H1 (cell line): Measurements from ENCODE around the gene LCLAT1. TPM values are rescaled to one million over a fixed set of nuclear protein-coding genes. Genes with fewer than 3 reads are reported as not detected.

ENCODE experiments used
- CTCF ChIA-PET: fragments of 300-600 bp; sonication (Branson Sonifier 250); formaldehyde crosslinking; loops from one replicate; lab custom pipeline; 2021; ENCODE audit not compliant: partially characterized antibody; lab: Charles Lee
- POLR2A ChIA-PET: fragments of 300-600 bp; sonication (Branson Sonifier 250); formaldehyde crosslinking; loops from one replicate; lab custom pipeline; 2021; ENCODE audit warnings: inconsistent platforms; ENCODE audit not compliant: partially characterized antibody; lab: Charles Lee
- DNase-seq, 2 experiments: peaks; one replicate each; pipeline versions ENCODE4 v3.0.0 to v3.0.0-alpha.2; 2010 to 2022; ENCODE audit warnings: low spot score in 2 of 2, low read depth in 1 of 2, mixed read lengths in 1 of 2
- FAIRE-seq: peaks from 2 replicates; lab custom pipeline; 2011; peaks lifted over from hg19 to GRCh38; lab: Jason Lieb, UNC
- H2AFZ ChIP-seq: 2 replicates; pipeline ENCODE4 v1.8.1; 2012; ENCODE audit warnings: low read length, inconsistent platforms
- H2AK5ac ChIP-seq: 2 replicates; pipeline ENCODE4 v1.6.1; 2013; ENCODE audit warnings: low read depth, low read length
- H2BK120ac ChIP-seq: replicated peaks from 2 replicates; pipeline ENCODE3; 2013; ENCODE audit warnings: low read depth, low read length, inconsistent platforms
- H2BK12ac ChIP-seq: 2 replicates; pipeline ENCODE4 v1.6.1; 2013; ENCODE audit warnings: low read depth, low read length
- H2BK15ac ChIP-seq: 2 replicates; pipeline ENCODE4 v1.6.1; 2013; ENCODE audit warnings: low read length
- H2BK20ac ChIP-seq: 2 replicates; pipeline ENCODE4 v1.6.1; 2013; ENCODE audit warnings: low read length
- H2BK5ac ChIP-seq: 2 replicates; pipeline ENCODE4 v1.6.1; 2013; ENCODE audit warnings: low read depth, low read length
- H3K14ac ChIP-seq: 2 replicates; pipeline ENCODE4 v1.6.1; 2013; ENCODE audit warnings: inconsistent platforms; ENCODE audit not compliant: insufficient read length
- H3K18ac ChIP-seq: 2 replicates; pipeline ENCODE4 v1.6.1; 2013; ENCODE audit warnings: low read length; ENCODE audit errors: extremely low read depth
- H3K23ac ChIP-seq: 2 replicates; pipeline ENCODE4 v1.6.1; 2013; ENCODE audit warnings: inconsistent platforms; ENCODE audit not compliant: insufficient read length
- H3K23me2 ChIP-seq: 2 replicates; pipeline ENCODE4 v1.6.1; 2013; ENCODE audit warnings: low read depth, low read length
- H3K27ac ChIP-seq: 2 replicates; pipeline ENCODE4 v1.6.1; 2011; ENCODE audit warnings: low read depth, low read length, inconsistent platforms
- H3K27me3 ChIP-seq, 4 experiments: replicated peaks in 1 of 4; 1 replicate in 1 of 4; 2 replicates in 3 of 4; pipeline versions ENCODE4 v1.6.1 to v1.8.1; 2011 to 2013; ENCODE audit warnings: low read length in 3 of 4, mild to moderate bottlenecking in 3 of 4, inconsistent platforms in 2 of 4, mixed read lengths in 2 of 4, moderate library complexity in 1 of 4; ENCODE audit not compliant: control insufficient read depth in 3 of 4, insufficient read depth in 3 of 4; ENCODE audit errors: extremely low read depth in 1 of 4
- H3K36me3 ChIP-seq, 4 experiments: 2 replicates each; pipeline versions ENCODE4 v1.6.1 to v1.8.1; 2011 to 2013; ENCODE audit warnings: mild to moderate bottlenecking in 4 of 4, low read length in 3 of 4, moderate library complexity in 2 of 4, control low read depth in 1 of 4, inconsistent platforms in 1 of 4; ENCODE audit not compliant: insufficient read depth in 4 of 4, control insufficient read depth in 2 of 4
- H3K4ac ChIP-seq: replicated peaks from 2 replicates; pipeline ENCODE3; 2013; ENCODE audit warnings: low read length, low read depth, mixed read lengths, inconsistent platforms; ENCODE audit not compliant: insufficient read length
- H3K4me1 ChIP-seq, 4 experiments: replicated peaks in 1 of 4; 1 replicate in 1 of 4; 2 replicates in 3 of 4; pipeline versions ENCODE4 v1.6.1 to v1.8.1; 2011 to 2013; ENCODE audit warnings: low read length in 3 of 4, inconsistent platforms in 2 of 4, mixed read lengths in 1 of 4; ENCODE audit not compliant: insufficient read depth in 4 of 4, control insufficient read depth in 3 of 4
- H3K4me2 ChIP-seq, 2 experiments: 2 replicates each; pipeline versions ENCODE4 v1.6.1 to v1.8.1; 2011 to 2013; ENCODE audit warnings: low read depth in 2 of 2, low read length in 2 of 2, control low read depth in 1 of 2, inconsistent platforms in 1 of 2, mild to moderate bottlenecking in 1 of 2; ENCODE audit not compliant: insufficient read depth in 1 of 2
- H3K4me3 ChIP-seq, 4 experiments: fragments of 200-600, 300-600 bp in 1 of 4; sonication (generic), shearing (Covaris generic), sonication (Bioruptor Twin) in 1 of 4; 2 replicates each; pipeline versions ENCODE4 v1.5.1 to v1.8.1; 2011 to 2016; ENCODE audit warnings: low read length in 4 of 4, low read depth in 3 of 4, control low read depth in 2 of 4, inconsistent platforms in 2 of 4, mild to moderate bottlenecking in 2 of 4, mixed read lengths in 1 of 4, moderate library complexity in 1 of 4; ENCODE audit not compliant: insufficient read depth in 2 of 4; ENCODE audit errors: extremely low read depth in 1 of 4
- H3K56ac ChIP-seq: replicated peaks from 2 replicates; pipeline ENCODE3; 2013; ENCODE audit warnings: low read depth, mild to moderate bottlenecking, mixed read lengths, low read length, inconsistent platforms; ENCODE audit not compliant: insufficient read length
- H3K79me1 ChIP-seq: 2 replicates; pipeline ENCODE4 v1.6.1; 2013; ENCODE audit warnings: low read depth, low read length, control low read depth
- H3K79me2 ChIP-seq, 2 experiments: 2 replicates each; pipeline versions ENCODE4 v1.6.1 to v1.8.1; 2012 to 2013; ENCODE audit warnings: low read length in 2 of 2, mild to moderate bottlenecking in 2 of 2, inconsistent platforms in 1 of 2; ENCODE audit not compliant: insufficient read depth in 2 of 2, control insufficient read depth in 1 of 2
- H3K9ac ChIP-seq, 4 experiments: replicated peaks in 1 of 4; 1 replicate in 1 of 4; 2 replicates in 3 of 4; pipeline versions ENCODE4 v1.6.1 to v1.8.1; 2011 to 2013; ENCODE audit warnings: low read depth in 3 of 4, low read length in 3 of 4, control low read depth in 2 of 4, mild to moderate bottlenecking in 2 of 4, moderate library complexity in 2 of 4, inconsistent platforms in 1 of 4; ENCODE audit errors: extremely low read depth in 1 of 4
- H3K9me3 ChIP-seq, 2 experiments: 2 replicates each; pipeline versions ENCODE4 v1.6.1 to v1.8.1; 2012 to 2013; ENCODE audit warnings: mild to moderate bottlenecking in 2 of 2, moderate library complexity in 2 of 2, control low read depth in 1 of 2, inconsistent platforms in 1 of 2, low read depth in 1 of 2, low read length in 1 of 2, mixed read lengths in 1 of 2; ENCODE audit not compliant: insufficient read depth in 2 of 2
- H4K20me1 ChIP-seq, 2 experiments: replicated peaks in 1 of 2; 2 replicates each; pipeline versions ENCODE3 to v1.8.1; 2011 to 2013; ENCODE audit warnings: inconsistent platforms in 2 of 2, low read length in 2 of 2, mild to moderate bottlenecking in 1 of 2; ENCODE audit not compliant: insufficient read depth in 2 of 2, control insufficient read depth in 1 of 2
- H4K5ac ChIP-seq: 2 replicates; pipeline ENCODE4 v1.6.1; 2013; ENCODE audit warnings: low read length, low read depth, mixed read lengths, inconsistent platforms; ENCODE audit not compliant: insufficient read length
- H4K8ac ChIP-seq: 2 replicates; pipeline ENCODE4 v1.8.0; 2013; ENCODE audit warnings: mild to moderate bottlenecking, moderate library complexity, low read length, inconsistent platforms; ENCODE audit not compliant: insufficient read depth; ENCODE audit errors: extremely low read depth
- H4K91ac ChIP-seq: replicated peaks from 2 replicates; pipeline ENCODE3; 2013; ENCODE audit warnings: low read length, mixed read lengths, inconsistent platforms; ENCODE audit not compliant: insufficient read length
- CBX5 ChIP-seq: fragments of 300-800, 300-1000 bp; sonication (generic); IDR thresholded peaks from 2 replicates; pipeline ENCODE4 v1.7.1; 2016; ENCODE audit warnings: antibody characterized with exemption, low read length, low read depth
- FOSL1 ChIP-seq: IDR thresholded peaks from 2 replicates; pipeline ENCODE4 v1.6.1; 2011; ENCODE audit warnings: mild to moderate bottlenecking, low read depth, low read length, moderate library complexity; ENCODE audit not compliant: insufficient read depth
- GTF2F1 ChIP-seq: IDR thresholded peaks from 2 replicates; pipeline ENCODE4 v1.6.1; 2012; ENCODE audit warnings: low read depth, low read length, improper control_type of control experiment, borderline replicate concordance
- HDAC6 ChIP-seq: IDR thresholded peaks from one replicate; pipeline ENCODE4 v1.7.1; 2012; ENCODE audit warnings: low read depth, mild to moderate bottlenecking, inconsistent platforms, low read length, moderate library complexity
- KDM5A ChIP-seq: fragments of 200-600 bp; IDR thresholded peaks from 2 replicates; pipeline ENCODE4 v1.7.1; 2012; ENCODE audit warnings: mild to moderate bottlenecking, low read length, inconsistent platforms, mixed read lengths
- MAFK ChIP-seq: IDR thresholded peaks from 2 replicates; pipeline ENCODE4 v1.6.1; 2012; ENCODE audit warnings: low read depth, mild to moderate bottlenecking, improper control_type of control experiment, low read length
- NANOG ChIP-seq: IDR thresholded peaks from 2 replicates; pipeline ENCODE4 v1.6.1; 2011; ENCODE audit warnings: low read length, low read depth, mild to moderate bottlenecking, inconsistent platforms; ENCODE audit not compliant: insufficient read depth, poor library complexity, severe bottlenecking
- NRF1 ChIP-seq: IDR thresholded peaks from 2 replicates; pipeline ENCODE4 v1.6.1; 2011; ENCODE audit warnings: mild to moderate bottlenecking, low read depth, low read length, improper control_type of control experiment
- RXRA ChIP-seq: IDR thresholded peaks from 2 replicates; pipeline ENCODE4 v1.6.1; 2011; ENCODE audit warnings: low read depth, mild to moderate bottlenecking, low read length, moderate library complexity; ENCODE audit not compliant: insufficient read depth
- SP2 ChIP-seq: IDR thresholded peaks from 2 replicates; pipeline ENCODE4 v1.6.1; 2012; ENCODE audit warnings: mild to moderate bottlenecking, low read length, inconsistent platforms
- YY1 ChIP-seq: IDR thresholded peaks from 2 replicates; pipeline ENCODE4 v1.6.1; 2011; ENCODE audit warnings: low read depth, mild to moderate bottlenecking, low read length
- WGBS, 2 experiments: shearing (Covaris generic) in 1 of 2; methylation state at CpG; one replicate each; pipeline versions ENCODE4 v1.1.6 to v1.1.7; 2013 to 2015; ENCODE audit warnings: low lambda C conversion rate in 2 of 2, mixed read lengths in 2 of 2, inconsistent platforms in 1 of 2, low coverage in 1 of 2, missing lambda C conversion rate in 1 of 2; ENCODE audit not compliant: insufficient replicate concordance in 2 of 2, insufficient coverage in 1 of 2, insufficient read length in 1 of 2; ENCODE audit errors: extremely low coverage in 1 of 2, missing lambda C conversion rate in 1 of 2; 5-methylcytosine and 5-hydroxymethylcytosine counted together
- polyA plus RNA-seq, 7 experiments: library from polyadenylated mRNA; depleted of rRNA in 3 of 7; stranded (reverse) in 5 of 7; unstranded in 2 of 7; fragments of >200 nt in 5 of 7; fragments of 200-250 nt in 2 of 7; gene quantifications; 1 replicate in 5 of 7; 2 replicates in 1 of 7; 4 replicates in 1 of 7; pipeline versions ENCODE4 v1.2.1 to v1.2.3, GENCODE V29; 2011 to 2013; ENCODE audit warnings: missing spikeins in 2 of 7, mixed read lengths in 2 of 7
- total RNA-seq: library from RNA; stranded (reverse); fragmentation: NEBNext Ultra II Directional; extraction: Animal tissue kit (Norgen Biotek cat#: 25700); gene quantifications from 2 replicates; pipeline ENCODE4 v1.2.1, GENCODE V29; 2021
- TF ChIP-seq, protein P1 (sequence below): IDR thresholded peaks from 2 replicates; pipeline ENCODE4 v1.6.1; 2011; ENCODE audit warnings: low read length, improper control_type of control experiment
- TF ChIP-seq, protein P2 (sequence below): IDR thresholded peaks from 2 replicates; pipeline ENCODE4 v1.6.1; 2011; ENCODE audit warnings: low read depth, mild to moderate bottlenecking, low read length; ENCODE audit not compliant: insufficient read depth

Gene LCLAT1
- total and polyA plus RNA-seq, 2 of the 8 experiments (the other 6 are each of a cell fraction or from before 2014, with no cell fraction given), result 7.6 to 22.0 TPM

DNA sequence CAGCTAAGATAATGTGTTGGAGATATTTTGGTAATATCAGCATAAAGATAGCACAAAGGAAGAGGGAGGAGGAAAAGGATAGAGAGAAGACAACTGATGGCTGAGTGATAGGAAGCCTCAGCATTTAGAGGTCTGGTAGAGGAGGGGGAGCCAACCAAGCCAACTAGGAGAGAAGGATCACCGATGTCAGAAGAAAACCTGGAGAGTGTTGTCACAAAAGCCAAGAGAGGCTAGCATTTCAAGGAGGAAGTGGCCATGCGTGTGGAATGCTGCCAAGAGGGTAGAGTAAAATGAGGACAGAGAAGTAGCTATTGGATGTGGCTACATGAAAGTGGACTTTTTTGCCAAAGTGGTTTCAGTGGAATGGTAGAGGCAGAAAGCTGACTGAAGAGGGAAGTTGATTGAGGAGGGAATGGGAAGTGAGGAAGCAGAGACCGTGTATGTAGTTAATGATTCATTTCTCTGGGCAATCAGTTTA, 34.3 kb downstream of the LCLAT1 start:
- Histone ChIP-seq H4K5ac (no peak overlapping the region), H2BK120ac (no peak overlapping the region), H2BK5ac (no peak overlapping the region), H3K4me3 (no peak overlapping the region), H3K18ac (no peak overlapping the region), H3K4me2 (no peak overlapping the region), H2AFZ (no peak overlapping the region), H3K27me3 (no peaks in the 10 kb centered on the region), H3K9me3 (no peaks in the 10 kb centered on the region), H3K23me2 (no peaks in the 10 kb centered on the region), H3K14ac (no peak overlapping the region), H3K79me1 (no peaks in the 10 kb centered on the region), H3K4ac (no peak overlapping the region), H4K91ac (no peak overlapping the region), H2BK15ac (no peak overlapping the region), H3K79me2 (peaks cover 0 to 27% of the 10 kb centered on the region in 2 experiments; a peak in 2 of 4 replicates), H4K8ac (no peak overlapping the region), H3K4me1 (peaks cover 0 to 6% (median 1%) of the 10 kb centered on the region in 4 experiments; a peak in 2 of 7 replicates), H2BK12ac (no peak overlapping the region), H3K27ac (no peak overlapping the region), H3K23ac (no peak overlapping the region), H4K20me1 (no peaks in the 10 kb centered on the region), H2AK5ac (no peak overlapping the region), H3K36me3 (0 out of 8 replicates have a peak, but pooled peaks cover 0 to 3% (median 0%) of the 10 kb centered on the region in 4 experiments), H2BK20ac (no peak overlapping the region), H3K9ac (no peak overlapping the region), H3K56ac (no peak overlapping the region)
- peak; percentile 24 for FAIRE-seq
- no peak for DNase-seq
- WGBS, 2 experiments, result 85% methylated on average over 3 of the region's 3 CpGs; no CpG with 5 or more reads in 1 of the 2 experiments
- POLR2A ChIA-PET, result no interaction called here
- CTCF ChIA-PET, result no interaction called here
- TF ChIP-seq GTF2F1, result no peak
- TF ChIP-seq HDAC6, result no peak
- TF ChIP-seq SP2, result no peak
- TF ChIP-seq KDM5A, result no peak
- no peak for TF ChIP-seq YY1
- TF ChIP-seq CBX5, result no peak
- TF ChIP-seq RXRA, result no peak
- TF ChIP-seq, protein P1, sequence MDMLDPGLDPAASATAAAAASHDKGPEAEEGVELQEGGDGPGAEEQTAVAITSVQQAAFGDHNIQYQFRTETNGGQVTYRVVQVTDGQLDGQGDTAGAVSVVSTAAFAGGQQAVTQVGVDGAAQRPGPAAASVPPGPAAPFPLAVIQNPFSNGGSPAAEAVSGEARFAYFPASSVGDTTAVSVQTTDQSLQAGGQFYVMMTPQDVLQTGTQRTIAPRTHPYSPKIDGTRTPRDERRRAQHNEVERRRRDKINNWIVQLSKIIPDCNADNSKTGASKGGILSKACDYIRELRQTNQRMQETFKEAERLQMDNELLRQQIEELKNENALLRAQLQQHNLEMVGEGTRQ, result no peak
- no peak for TF ChIP-seq MAFK
- TF ChIP-seq, protein P2, sequence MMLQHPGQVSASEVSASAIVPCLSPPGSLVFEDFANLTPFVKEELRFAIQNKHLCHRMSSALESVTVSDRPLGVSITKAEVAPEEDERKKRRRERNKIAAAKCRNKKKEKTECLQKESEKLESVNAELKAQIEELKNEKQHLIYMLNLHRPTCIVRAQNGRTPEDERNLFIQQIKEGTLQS, result no peak
- no peak for TF ChIP-seq NRF1
- no peak for TF ChIP-seq FOSL1
- no peak for TF ChIP-seq NANOG
